GM10847 (cell line): Measurements from ENCODE around the gene SIX2.

ENCODE experiments used
- POLR2A ChIP-seq: IDR thresholded peaks from 2 replicates; pipeline ENCODE4 v1.6.1; 2011; ENCODE audit not compliant: insufficient read length; ENCODE audit errors: extremely low read depth

Gene SIX2

GRCh38 chr2:45009303-45009927, at the start of gene SIX2:
Gene SIX2 (minus strand): TSS chr2:45009452. CDS start chr2:45009110, 342 bp downstream.
- TF ChIP-seq POLR2A, result no peak

GRCh38 chr2:45055162-45055605, 45.9 kb upstream of the SIX2 start:
- TF ChIP-seq POLR2A, result no peak

GRCh38 chr2:45053966-45054365, 44.7 kb upstream of the SIX2 start:
- no peak for TF ChIP-seq POLR2A

GRCh38 chr2:45052388-45052928, 43.2 kb upstream of the SIX2 start:
- no peak for TF ChIP-seq POLR2A

- TF ChIP-seq POLR2A, result no peak
Observed at GRCh38 chr2:45049569-45050336, 40.5 kb upstream of the SIX2 start.

GRCh38 chr2:45047301-45047700, 38.0 kb upstream of the SIX2 start:
- TF ChIP-seq POLR2A, result no peak

GRCh38 chr2:45046786-45047185, 37.5 kb upstream of the SIX2 start:
- TF ChIP-seq POLR2A, result no peak

- TF ChIP-seq POLR2A, result no peak
Observed at GRCh38 chr2:45045706-45046105, 36.5 kb upstream of the SIX2 start.

GRCh38 chr2:45044916-45045315, 35.7 kb upstream of the SIX2 start:
- no peak for TF ChIP-seq POLR2A

GRCh38 chr2:45043174-45043573, 33.9 kb upstream of the SIX2 start:
- TF ChIP-seq POLR2A, result no peak

GRCh38 chr2:45042401-45042800, 33.1 kb upstream of the SIX2 start:
- TF ChIP-seq POLR2A, result no peak

GRCh38 chr2:45040786-45041185, 31.5 kb upstream of the SIX2 start:
- no peak for TF ChIP-seq POLR2A

GRCh38 chr2:45033302-45033701, 24.1 kb upstream of the SIX2 start:
- no peak for TF ChIP-seq POLR2A

- no peak for TF ChIP-seq POLR2A
Observed at GRCh38 chr2:45031028-45031427, 21.8 kb upstream of the SIX2 start.

GRCh38 chr2:45030553-45030952, 21.3 kb upstream of the SIX2 start:
- no peak for TF ChIP-seq POLR2A

GRCh38 chr2:45029215-45029614, 20.0 kb upstream of the SIX2 start:
- no peak for TF ChIP-seq POLR2A
